K562 (cell line): Measurements from ENCODE around the gene OARD1. TPM values are rescaled to one million over a fixed set of nuclear protein-coding genes. Genes with fewer than 3 reads are reported as not detected.

Experiments
- ATAC-seq: fragments of 200-7000 bp; cut with Tn5 transposase; 3 replicates; pipeline ENCODE4 v1.9.1; 2020; ENCODE audit warnings: moderate library complexity
- BruUV-seq: library from RNA; stranded (reverse); fragments of 400-500 nt; replicated peaks from 2 replicates; lab custom pipeline; 2021; lab: Mats Ljungman, UMichigan
- CTCF ChIA-PET: fragments of 300-600 bp; formaldehyde crosslinking; extraction: SDS; loops from one replicate; lab custom pipeline; 2021; ENCODE audit warnings: low intra/inter-chr PET ratio; lab: Yijun Ruan, JAX
- POLR2A ChIA-PET: fragments of 300-600, 350-650 bp; sonication (Branson Sonifier 250); formaldehyde crosslinking; extraction: SDS; loops from one replicate; lab custom pipeline; 2021; ENCODE audit warnings: antibody characterized with exemption, inconsistent platforms; lab: Yijun Ruan, JAX
- DNase-seq, 4 experiments: peaks; one replicate each; pipeline versions ENCODE4 v3.0.0 to v3.0.0-alpha.2; 2011 to 2018; ENCODE audit warnings: low spot score in 3 of 4, mixed read lengths in 3 of 4; ENCODE audit errors: extremely low read depth in 1 of 4
- FAIRE-seq: peaks from 2 replicates; lab custom pipeline; 2011; peaks lifted over from hg19 to GRCh38; lab: Jason Lieb, UNC
- H2AFZ ChIP-seq: 2 replicates; pipeline ENCODE4 v1.6.0; 2011; ENCODE audit warnings: low read depth, low read length, control low read depth, inconsistent platforms
- H3K27ac ChIP-seq: fragments of 200-600 bp; 3 replicates; pipeline ENCODE4 v1.8.0; 2011; ENCODE audit warnings: low read depth, mild to moderate bottlenecking, control low read depth, inconsistent platforms, low read length, moderate library complexity, mixed read lengths; ENCODE audit errors: extremely low read depth
- H3K27me3 ChIP-seq, 2 experiments: fragments of 300-600 bp in 1 of 2; 2 replicates in 1 of 2; 3 replicates in 1 of 2; pipeline versions ENCODE4 v1.6.0 to v1.8.0; 2011; ENCODE audit warnings: inconsistent platforms in 2 of 2, low read length in 2 of 2, mild to moderate bottlenecking in 1 of 2, mixed read lengths in 1 of 2, moderate library complexity in 1 of 2; ENCODE audit not compliant: control insufficient read depth in 2 of 2, insufficient read depth in 2 of 2
- H3K36me3 ChIP-seq: fragments of 300-600 bp; 3 replicates; pipeline ENCODE4 v1.8.0; 2011; ENCODE audit warnings: mild to moderate bottlenecking, low read length, inconsistent platforms; ENCODE audit not compliant: control insufficient read depth, insufficient read depth
- H3K4me1 ChIP-seq, 2 experiments: fragments of 200-600 bp in 1 of 2; replicated peaks in 1 of 2; 2 replicates in 1 of 2; 3 replicates in 1 of 2; pipeline versions ENCODE4 v1.5.1 to v1.8.0; 2011; ENCODE audit warnings: inconsistent platforms in 2 of 2, low read length in 2 of 2, mild to moderate bottlenecking in 1 of 2, mixed read lengths in 1 of 2, moderate library complexity in 1 of 2; ENCODE audit not compliant: control insufficient read depth in 2 of 2, insufficient read depth in 2 of 2
- H3K4me2 ChIP-seq: 2 replicates; pipeline ENCODE4 v1.6.1; 2011; ENCODE audit warnings: low read length, control low read depth, inconsistent platforms, mixed read lengths; ENCODE audit not compliant: insufficient read depth
- H3K4me3 ChIP-seq: fragments of 200-600 bp; sonication (generic), shearing (Covaris generic); 2 replicates; pipeline ENCODE4 v1.5.1; 2016; ENCODE audit warnings: control low read depth, inconsistent platforms
- H3K79me2 ChIP-seq: fragments of 200-600 bp; 3 replicates; pipeline ENCODE4 v1.8.0; 2011; ENCODE audit warnings: low read length, inconsistent platforms; ENCODE audit not compliant: control insufficient read depth, insufficient read depth
- H3K9ac ChIP-seq, 2 experiments: 2 replicates each; pipeline versions ENCODE4 v1.6.0 to v1.6.1; 2011; ENCODE audit warnings: low read depth in 2 of 2, low read length in 2 of 2, control low read depth in 1 of 2, inconsistent platforms in 1 of 2, mild to moderate bottlenecking in 1 of 2, mixed read lengths in 1 of 2; ENCODE audit not compliant: insufficient read depth in 1 of 2
- H3K9me1 ChIP-seq: one replicate; pipeline ENCODE4 v1.6.0; 2011; ENCODE audit warnings: inconsistent platforms, mild to moderate bottlenecking, low read length, moderate library complexity; ENCODE audit not compliant: control insufficient read depth, insufficient read depth
- H3K9me3 ChIP-seq: replicated peaks from 2 replicates; pipeline ENCODE4 v1.5.1; 2011; ENCODE audit warnings: low read depth, low read length, inconsistent platforms; ENCODE audit not compliant: control insufficient read depth, insufficient read depth
- H4K20me1 ChIP-seq: replicated peaks from 2 replicates; pipeline ENCODE4 v1.6.1; 2011; ENCODE audit warnings: low read length, inconsistent platforms, mixed read lengths; ENCODE audit not compliant: control insufficient read depth, insufficient read depth
- GABPA ChIP-seq: fragments of 200-800 bp; sonication (Bioruptor generic); conservative IDR thresholded peaks from 2 replicates; pipeline ENCODE4 v1.6.1; 2016; ENCODE audit warnings: low read depth, missing genetic modification characterization, missing compliant biosample characterization
- HDAC6 ChIP-seq: IDR thresholded peaks from 2 replicates; pipeline ENCODE4 v1.6.1; 2012; ENCODE audit warnings: low read depth, mild to moderate bottlenecking, control low read depth, inconsistent platforms, low read length, moderate library complexity
- MTA1 ChIP-seq: fragments of 450-650 bp; IDR thresholded peaks from 2 replicates; pipeline ENCODE4 v1.6.1; 2017; ENCODE audit warnings: borderline replicate concordance
- OTX1 ChIP-seq: fragments of 450-650 bp; formaldehyde crosslinking; IDR thresholded peaks from 2 replicates; pipeline ENCODE4 v1.4.0; 2022; ENCODE audit warnings: mild to moderate bottlenecking
- PCBP2 ChIP-seq: fragments of 200-400 bp; formaldehyde crosslinking; IDR thresholded peaks from 2 replicates; pipeline ENCODE4 v1.6.1; 2018; ENCODE audit warnings: low read length, low read depth, mild to moderate bottlenecking, moderate library complexity; ENCODE audit not compliant: poor library complexity, severe bottlenecking
- RAD21 ChIP-seq, 2 experiments: fragments of 250-450 bp in 1 of 2; fragments of 450-650 bp in 1 of 2; sonication (Bioruptor Pico) in 1 of 2; formaldehyde crosslinking in 1 of 2; IDR thresholded peaks in 1 of 2; conservative IDR thresholded peaks in 1 of 2; 2 replicates each; pipeline versions ENCODE4 v1.4.0 to v1.8.0; 2020 to 2022; ENCODE audit warnings: mild to moderate bottlenecking in 2 of 2, moderate library complexity in 1 of 2
- RAD51 ChIP-seq: fragments of 450-650 bp; IDR thresholded peaks from 2 replicates; pipeline ENCODE4 v1.7.1; 2016; ENCODE audit warnings: low read depth, mild to moderate bottlenecking, borderline replicate concordance
- ZNF431 ChIP-seq: sonication (generic); formaldehyde crosslinking; IDR thresholded peaks from 2 replicates; pipeline ENCODE4 v1.8.0; 2022; ENCODE audit warnings: mild to moderate bottlenecking, missing genetic modification reagents
- WGBS: fragments of 100-300 bp; shearing (Covaris generic); methylation state at CpG from one replicate; pipeline ENCODE4 v1.1.6; 2016; ENCODE audit warnings: low coverage, mixed read lengths; ENCODE audit not compliant: insufficient coverage; ENCODE audit errors: missing lambda C conversion rate; 5-methylcytosine and 5-hydroxymethylcytosine counted together
- in situ Hi-C: fragments of 300-500 bp; cut with MboI; formaldehyde crosslinking; loops from 4 replicates; pipeline ENCODE4 v1.15.0; 2018; ENCODE audit warnings: inconsistent platforms, mixed read lengths
- intact Hi-C: fragments of 100-400 bp; cut with micrococcal nuclease; formaldehyde crosslinking; loops from 2 replicates; pipeline ENCODE4 v1.14.2; 2022
- polyA plus RNA-seq, 8 experiments: library from polyadenylated mRNA; depleted of rRNA in 4 of 8; stranded (reverse) in 5 of 8; unstranded in 3 of 8; fragments of >200 nt; fragmentation: Nextera tagmentation in 2 of 8; fragmentation: Illumina TruSeq in 1 of 8; extraction: Ambion mirVana in 2 of 8; extraction: Trizol in 1 of 8; gene quantifications; 2 replicates each; pipeline versions ENCODE4 v1.2.1 to v1.2.3, GENCODE V29; 2011 to 2014; ENCODE audit warnings: inconsistent platforms in 1 of 8, missing spikeins in 1 of 8
- total RNA-seq, 7 experiments: library from RNA; depleted of rRNA in 6 of 7; stranded (reverse); fragments of >200 nt in 6 of 7; fragmentation: Illumina TruSeq in 2 of 7; extraction: Trizol in 2 of 7; gene quantifications; 2 replicates each; pipeline versions ENCODE4 v1.2.1 to v1.2.3, GENCODE V29; 2011 to 2021; ENCODE audit warnings: low replicate concordance in 1 of 7
- TF ChIP-seq, protein P1 (sequence below): fragments of 450-650 bp; conservative IDR thresholded peaks from 2 replicates; pipeline ENCODE4 v1.6.1; 2016; ENCODE audit warnings: missing genetic modification characterization, low read depth, mild to moderate bottlenecking, control low read depth, missing compliant biosample characterization
- TF ChIP-seq, protein P2 (sequence below): sonication (generic); formaldehyde crosslinking; IDR thresholded peaks from 2 replicates; pipeline ENCODE4 v1.8.0; 2022; ENCODE audit warnings: mild to moderate bottlenecking, low read depth, missing genetic modification reagents
- TF ChIP-seq, protein P3 (sequence below): fragments of 250-450 bp; sonication (Bioruptor Pico); IDR thresholded peaks from 2 replicates; pipeline ENCODE4 v1.5.0; 2020; ENCODE audit warnings: mild to moderate bottlenecking, borderline replicate concordance
- TF ChIP-seq, protein P4 (sequence below): fragments of 450-650 bp; formaldehyde crosslinking; IDR thresholded peaks from 2 replicates; pipeline ENCODE4 v1.4.0; 2020; ENCODE audit warnings: mild to moderate bottlenecking
- TF ChIP-seq, protein P5 (sequence below): fragments of 200-400 bp; formaldehyde crosslinking; IDR thresholded peaks from 2 replicates; pipeline ENCODE4 v1.6.1; 2017; ENCODE audit warnings: mild to moderate bottlenecking, low read depth, low read length, moderate library complexity

OARD1 gene
- total and polyA plus RNA-seq, 9 of the 15 experiments (the other 6 are each of a cell fraction or from before 2014, with no cell fraction given) = 43.4 to 88.3 (median 61.1) TPM

DNA sequence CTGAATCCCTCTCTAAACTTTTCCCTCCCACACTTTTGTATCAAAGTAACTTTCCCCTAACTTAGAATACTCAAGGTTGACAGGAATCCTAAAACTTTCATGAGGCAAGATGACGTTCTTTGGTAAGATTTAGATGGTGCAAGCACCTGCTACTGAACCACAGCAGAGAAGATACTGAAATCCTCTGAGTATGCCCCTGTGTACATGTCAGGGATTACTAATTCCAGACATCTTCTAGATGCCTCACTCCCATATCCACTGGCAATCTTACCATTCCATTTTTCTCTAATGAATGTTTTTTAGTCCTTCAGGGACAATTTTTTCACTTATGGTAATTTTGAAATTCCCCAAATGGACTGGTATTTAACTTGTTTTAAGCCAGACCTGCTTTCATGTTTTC, 10.1 kb downstream of the OARD1 start:
- intact Hi-C loops = no loop called here
- no TSS peak for BruUV-seq
- Histone ChIP-seq H3K27ac (no peak overlapping the region), H4K20me1 (no peaks in the 10 kb centered on the region), H2AFZ (no peak overlapping the region), H3K9me1 (no peaks in the 10 kb centered on the region), H3K9ac (no peak overlapping the region), H3K4me2 (no peak overlapping the region), H3K27me3 (no peaks in the 10 kb centered on the region), H3K9me3 (no peaks in the 10 kb centered on the region), H3K4me3 (no peak overlapping the region), H3K79me2 (no peaks in the 10 kb centered on the region), H3K4me1 (peaks cover 5 to 30% of the 10 kb centered on the region in 2 experiments; a peak in 4 of 5 replicates), H3K36me3 (peaks cover 45% of the 10 kb centered on the region)
- no peak for ATAC-seq
- FAIRE-seq = no peak
- DNase-seq = no peak
- WGBS = 77% methylated on average over 1 of the region's 1 CpG
- ChIA-PET CTCF (no interaction called here), POLR2A (interaction anchor here (0.8 to 1.3 kb wide), 3 partner anchors 11 to 942 kb away, joined by 3 to 4 read pairs (median 3); partner anchors contain the start of gene NFYA)
- in situ Hi-C loops = no loop called here
- TF ChIP-seq, protein P1, sequence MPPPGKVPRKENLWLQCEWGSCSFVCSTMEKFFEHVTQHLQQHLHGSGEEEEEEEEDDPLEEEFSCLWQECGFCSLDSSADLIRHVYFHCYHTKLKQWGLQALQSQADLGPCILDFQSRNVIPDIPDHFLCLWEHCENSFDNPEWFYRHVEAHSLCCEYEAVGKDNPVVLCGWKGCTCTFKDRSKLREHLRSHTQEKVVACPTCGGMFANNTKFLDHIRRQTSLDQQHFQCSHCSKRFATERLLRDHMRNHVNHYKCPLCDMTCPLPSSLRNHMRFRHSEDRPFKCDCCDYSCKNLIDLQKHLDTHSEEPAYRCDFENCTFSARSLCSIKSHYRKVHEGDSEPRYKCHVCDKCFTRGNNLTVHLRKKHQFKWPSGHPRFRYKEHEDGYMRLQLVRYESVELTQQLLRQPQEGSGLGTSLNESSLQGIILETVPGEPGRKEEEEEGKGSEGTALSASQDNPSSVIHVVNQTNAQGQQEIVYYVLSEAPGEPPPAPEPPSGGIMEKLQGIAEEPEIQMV (tag) = no peak
- TF ChIP-seq MTA1 (no peak), PCBP2 (no peak), RAD51 (no peak), ZNF431 (CRISPR knock-in tag) (no peak), OTX1 (CRISPR knock-in tag) (no peak), RAD21 (CRISPR knock-in tag; conservative IDR thresholded peaks at IDR 0.05 in 1 of 2, IDR thresholded peaks at IDR 0.05 in 1 of 2) (no peak), GABPA (tag) (no peak), HDAC6 (no peak)
- TF ChIP-seq, protein P2, sequence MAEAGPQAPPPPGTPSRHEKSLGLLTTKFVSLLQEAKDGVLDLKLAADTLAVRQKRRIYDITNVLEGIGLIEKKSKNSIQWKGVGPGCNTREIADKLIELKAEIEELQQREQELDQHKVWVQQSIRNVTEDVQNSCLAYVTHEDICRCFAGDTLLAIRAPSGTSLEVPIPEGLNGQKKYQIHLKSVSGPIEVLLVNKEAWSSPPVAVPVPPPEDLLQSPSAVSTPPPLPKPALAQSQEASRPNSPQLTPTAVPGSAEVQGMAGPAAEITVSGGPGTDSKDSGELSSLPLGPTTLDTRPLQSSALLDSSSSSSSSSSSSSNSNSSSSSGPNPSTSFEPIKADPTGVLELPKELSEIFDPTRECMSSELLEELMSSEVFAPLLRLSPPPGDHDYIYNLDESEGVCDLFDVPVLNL (CRISPR knock-in tag) = no peak
- TF ChIP-seq, protein P3, sequence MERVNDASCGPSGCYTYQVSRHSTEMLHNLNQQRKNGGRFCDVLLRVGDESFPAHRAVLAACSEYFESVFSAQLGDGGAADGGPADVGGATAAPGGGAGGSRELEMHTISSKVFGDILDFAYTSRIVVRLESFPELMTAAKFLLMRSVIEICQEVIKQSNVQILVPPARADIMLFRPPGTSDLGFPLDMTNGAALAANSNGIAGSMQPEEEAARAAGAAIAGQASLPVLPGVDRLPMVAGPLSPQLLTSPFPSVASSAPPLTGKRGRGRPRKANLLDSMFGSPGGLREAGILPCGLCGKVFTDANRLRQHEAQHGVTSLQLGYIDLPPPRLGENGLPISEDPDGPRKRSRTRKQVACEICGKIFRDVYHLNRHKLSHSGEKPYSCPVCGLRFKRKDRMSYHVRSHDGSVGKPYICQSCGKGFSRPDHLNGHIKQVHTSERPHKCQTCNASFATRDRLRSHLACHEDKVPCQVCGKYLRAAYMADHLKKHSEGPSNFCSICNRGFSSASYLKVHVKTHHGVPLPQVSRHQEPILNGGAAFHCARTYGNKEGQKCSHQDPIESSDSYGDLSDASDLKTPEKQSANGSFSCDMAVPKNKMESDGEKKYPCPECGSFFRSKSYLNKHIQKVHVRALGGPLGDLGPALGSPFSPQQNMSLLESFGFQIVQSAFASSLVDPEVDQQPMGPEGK (CRISPR knock-in tag) = no peak
- TF ChIP-seq, protein P4, sequence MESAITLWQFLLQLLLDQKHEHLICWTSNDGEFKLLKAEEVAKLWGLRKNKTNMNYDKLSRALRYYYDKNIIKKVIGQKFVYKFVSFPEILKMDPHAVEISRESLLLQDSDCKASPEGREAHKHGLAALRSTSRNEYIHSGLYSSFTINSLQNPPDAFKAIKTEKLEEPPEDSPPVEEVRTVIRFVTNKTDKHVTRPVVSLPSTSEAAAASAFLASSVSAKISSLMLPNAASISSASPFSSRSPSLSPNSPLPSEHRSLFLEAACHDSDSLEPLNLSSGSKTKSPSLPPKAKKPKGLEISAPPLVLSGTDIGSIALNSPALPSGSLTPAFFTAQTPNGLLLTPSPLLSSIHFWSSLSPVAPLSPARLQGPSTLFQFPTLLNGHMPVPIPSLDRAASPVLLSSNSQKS (CRISPR knock-in tag) = no peak
- TF ChIP-seq, protein P5, sequence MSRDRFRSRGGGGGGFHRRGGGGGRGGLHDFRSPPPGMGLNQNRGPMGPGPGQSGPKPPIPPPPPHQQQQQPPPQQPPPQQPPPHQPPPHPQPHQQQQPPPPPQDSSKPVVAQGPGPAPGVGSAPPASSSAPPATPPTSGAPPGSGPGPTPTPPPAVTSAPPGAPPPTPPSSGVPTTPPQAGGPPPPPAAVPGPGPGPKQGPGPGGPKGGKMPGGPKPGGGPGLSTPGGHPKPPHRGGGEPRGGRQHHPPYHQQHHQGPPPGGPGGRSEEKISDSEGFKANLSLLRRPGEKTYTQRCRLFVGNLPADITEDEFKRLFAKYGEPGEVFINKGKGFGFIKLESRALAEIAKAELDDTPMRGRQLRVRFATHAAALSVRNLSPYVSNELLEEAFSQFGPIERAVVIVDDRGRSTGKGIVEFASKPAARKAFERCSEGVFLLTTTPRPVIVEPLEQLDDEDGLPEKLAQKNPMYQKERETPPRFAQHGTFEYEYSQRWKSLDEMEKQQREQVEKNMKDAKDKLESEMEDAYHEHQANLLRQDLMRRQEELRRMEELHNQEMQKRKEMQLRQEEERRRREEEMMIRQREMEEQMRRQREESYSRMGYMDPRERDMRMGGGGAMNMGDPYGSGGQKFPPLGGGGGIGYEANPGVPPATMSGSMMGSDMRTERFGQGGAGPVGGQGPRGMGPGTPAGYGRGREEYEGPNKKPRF = no peak
